SU-DHL-6 (cell line): ENCODE results near the gene FANCG.
A peak's percentile ranks its signal among the peaks of the same experiment; 100 is the strongest.

ENCODE experiments used
- H2AFZ ChIP-seq: fragments of 200-600 bp; sonication (generic); 2 replicates; pipeline ENCODE4 v1.6.1; 2014; ENCODE audit warnings: low read depth, mild to moderate bottlenecking, moderate library complexity, mixed read lengths, antibody characterized with exemption, low read length; ENCODE audit not compliant: severe bottlenecking
- H3F3A ChIP-seq: fragments of 200-600 bp; shearing (Covaris generic); 2 replicates; pipeline ENCODE4 v1.6.0; 2016; ENCODE audit warnings: antibody characterized with exemption, mild to moderate bottlenecking; ENCODE audit not compliant: insufficient read depth
- H3K27ac ChIP-seq: fragments of 200-600 bp; sonication (generic); 2 replicates; pipeline ENCODE4 v1.5.1; 2016; ENCODE audit warnings: low read depth, mild to moderate bottlenecking, low read length, moderate library complexity, mixed read lengths
- H3K27me3 ChIP-seq: fragments of 200-600 bp; sonication (generic), shearing (Covaris generic); 2 replicates; pipeline ENCODE4 v1.6.0; 2014; ENCODE audit warnings: mild to moderate bottlenecking, low read length
- H3K36me3 ChIP-seq: fragments of 200-600 bp; sonication (generic); 2 replicates; pipeline ENCODE4 v1.6.1; 2014; ENCODE audit warnings: mild to moderate bottlenecking, low read length, mixed read lengths
- H3K4me2 ChIP-seq: fragments of 300-600, 200-600 bp; shearing (Covaris generic), sonication (generic); 2 replicates; pipeline ENCODE4 v1.6.0; 2014; ENCODE audit warnings: low read length, low read depth, mild to moderate bottlenecking; ENCODE audit not compliant: poor library complexity, severe bottlenecking
- H3K4me3 ChIP-seq: fragments of 200-600 bp; sonication (generic); 2 replicates; pipeline ENCODE4 v1.5.1; 2014; ENCODE audit warnings: antibody characterized with exemption, low read length, mild to moderate bottlenecking, mixed read lengths; ENCODE audit not compliant: insufficient read depth, poor library complexity, severe bottlenecking
- H3K79me2 ChIP-seq: fragments of 200-600 bp; sonication (generic); 2 replicates; pipeline ENCODE4 v1.6.1; 2014; ENCODE audit warnings: mild to moderate bottlenecking, low read length, moderate library complexity; ENCODE audit not compliant: insufficient read depth
- H3K9ac ChIP-seq: fragments of 200-600 bp; sonication (generic); 2 replicates; pipeline ENCODE4 v1.7.0; 2014; ENCODE audit warnings: mild to moderate bottlenecking, low read length
- H3K9me2 ChIP-seq: fragments of 200-600 bp; sonication (generic); replicated peaks from 2 replicates; pipeline ENCODE4 v1.6.1; 2014; ENCODE audit warnings: low read length; ENCODE audit not compliant: insufficient read depth
- H3K9me3 ChIP-seq: fragments of 200-600 bp; sonication (generic); 2 replicates; pipeline ENCODE4 v1.6.1; 2014; ENCODE audit warnings: low read length, mixed read lengths; ENCODE audit not compliant: insufficient read depth
- H4K20me1 ChIP-seq: fragments of 200-600 bp; sonication (generic); 2 replicates; pipeline ENCODE4 v1.6.1; 2014; ENCODE audit warnings: low read depth, mild to moderate bottlenecking, antibody characterized with exemption, low read length, moderate library complexity, mixed read lengths
- CTCF ChIP-seq: fragments of 200-600 bp; sonication (generic); IDR thresholded peaks from one replicate; pipeline ENCODE4 v1.5.1; 2017; ENCODE audit warnings: antibody characterized with exemption, mild to moderate bottlenecking, low read length, moderate library complexity; ENCODE audit not compliant: insufficient read depth, poor library complexity, severe bottlenecking
- EZH2phosphoT487 ChIP-seq: fragments of 200-600 bp; sonication (generic), shearing (Covaris generic); conservative IDR thresholded peaks from 2 replicates; pipeline ENCODE4 v1.6.1; 2018; ENCODE audit warnings: mild to moderate bottlenecking, antibody characterized with exemption, low read length, moderate library complexity, mixed read lengths

The FANCG gene

GRCh38 chr9:35054871-35055644 lies 24.7 kb downstream of the FANCG start:
- H3K36me3 ChIP-seq, result peaks cover 29% of the 10 kb centered on the region; the same call in 1 of the 2 replicates
- no peak overlapping the region for H3K4me3 ChIP-seq
- no peak overlapping the region for H2AFZ ChIP-seq
- no peak overlapping the region for H3K4me2 ChIP-seq
- no peaks in the 10 kb centered on the region for H3K79me2 ChIP-seq
- H3K9ac ChIP-seq, result no peak overlapping the region
- H4K20me1 ChIP-seq, result no peaks in the 10 kb centered on the region
- no peaks in the 10 kb centered on the region for H3K27me3 ChIP-seq
- H3K27ac ChIP-seq, result no peak overlapping the region
- peaks cover 6% of the 10 kb centered on the region; the same call in 1 of the 2 replicates for H3F3A ChIP-seq
- H3K9me3 ChIP-seq, result no peaks in the 10 kb centered on the region
- H3K9me2 ChIP-seq, result no peaks in the 10 kb centered on the region
- no peak for TF ChIP-seq CTCF
- TF ChIP-seq EZH2phosphoT487, result no peak

DNA sequence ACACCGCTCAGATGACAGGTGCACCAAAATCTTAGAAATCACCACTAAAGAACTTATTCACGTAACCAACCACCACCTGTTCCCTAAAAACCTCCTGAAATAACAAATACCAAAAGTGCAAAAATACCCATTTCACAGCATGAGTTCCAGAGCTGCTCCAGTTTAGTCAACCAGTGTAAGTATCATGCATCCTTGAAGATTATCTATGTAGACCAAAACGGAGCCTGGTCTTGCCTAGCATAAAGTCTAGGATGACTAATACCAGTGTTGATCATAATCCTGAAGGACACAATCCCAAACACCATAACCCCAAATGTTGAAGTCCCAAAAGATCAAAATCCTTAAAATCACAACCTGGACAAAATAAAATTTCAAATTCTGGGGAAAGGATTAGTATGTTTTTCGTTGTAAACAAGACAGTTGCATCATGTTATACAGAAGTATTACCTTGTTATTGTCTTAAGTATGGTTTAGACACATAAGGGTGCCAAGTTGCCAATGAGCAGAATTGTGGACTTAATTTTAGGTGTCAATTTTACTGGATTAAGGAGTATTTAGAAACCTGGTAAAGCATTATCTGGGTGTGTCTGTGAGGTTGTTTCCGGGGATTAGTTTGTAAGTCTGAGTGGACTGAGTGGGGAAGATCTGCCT lies 25.4 kb downstream of the FANCG start:
- Histone ChIP-seq H2AFZ (no peak overlapping the region), H3K9me2 (no peaks in the 10 kb centered on the region), H4K20me1 (no peaks in the 10 kb centered on the region), H3K9me3 (no peaks in the 10 kb centered on the region), H3K36me3 (peaks cover 23% of the 10 kb centered on the region; the same call in 1 of the 2 replicates), H3K9ac (no peak overlapping the region), H3K79me2 (no peaks in the 10 kb centered on the region), H3K4me3 (no peak overlapping the region), H3K4me2 (no peak overlapping the region), H3F3A (peaks cover 6% of the 10 kb centered on the region; the same call in 1 of the 2 replicates), H3K27me3 (no peaks in the 10 kb centered on the region), H3K27ac (no peak overlapping the region)
- no peak for TF ChIP-seq EZH2phosphoT487
- no peak for TF ChIP-seq CTCF

DNA sequence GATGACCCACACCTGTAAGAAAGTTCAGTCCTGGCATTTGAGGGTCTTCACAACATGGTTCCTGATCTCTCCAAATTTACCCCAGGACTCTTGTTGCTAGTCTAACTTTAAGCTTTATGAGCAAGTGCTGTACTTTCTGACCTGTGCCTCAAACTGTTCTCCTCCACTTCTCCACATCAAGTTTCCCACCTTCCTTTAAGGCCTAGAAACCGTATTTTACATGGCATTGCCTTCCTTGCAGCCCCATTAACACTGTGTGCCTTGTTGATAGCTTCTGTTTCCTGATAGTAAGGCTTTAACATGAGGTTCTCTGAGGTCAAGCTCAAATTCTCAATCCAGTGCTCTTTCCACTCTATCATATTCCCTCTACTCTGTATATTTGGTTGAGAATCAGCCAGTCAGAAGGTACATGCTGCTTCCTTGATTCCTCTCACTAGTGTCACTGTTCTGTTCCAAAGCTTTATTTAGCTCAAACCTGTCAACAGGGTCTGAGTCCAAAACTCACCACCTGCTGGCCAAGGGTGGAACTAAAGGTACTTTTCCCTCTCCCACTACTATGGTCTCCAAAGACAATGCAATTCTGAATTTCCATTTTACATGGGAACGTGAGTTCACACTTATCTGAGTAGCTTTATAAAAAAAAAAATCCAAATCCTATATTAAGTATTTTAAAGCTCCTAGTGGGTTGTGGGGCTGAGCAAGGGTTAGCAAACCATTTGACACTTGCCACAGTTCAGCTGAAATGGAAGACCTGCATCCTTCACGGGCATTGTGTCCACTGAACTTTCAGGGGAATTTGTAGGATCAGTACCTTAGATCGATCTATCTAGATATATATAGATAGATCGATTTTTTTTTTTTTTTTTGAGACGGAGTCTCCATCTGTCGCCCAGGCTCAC lies 28.4 kb downstream of the FANCG start:
- Histone ChIP-seq H3K9me3 (no peaks in the 10 kb centered on the region), H3K36me3 (peaks cover 4% of the 10 kb centered on the region; the same call in 1 of the 2 replicates)

More for the DNA sequence above, 28.4 kb downstream of the FANCG start:
- TF ChIP-seq CTCF, result peak; percentile 69
- no peak for TF ChIP-seq EZH2phosphoT487
- H3K9ac ChIP-seq, result no peak overlapping the region
- no peaks in the 10 kb centered on the region for H3K9me2 ChIP-seq
- no peak overlapping the region for H3K4me2 ChIP-seq
- H4K20me1 ChIP-seq, result no peaks in the 10 kb centered on the region
- peaks cover 6% of the 10 kb centered on the region; the same call in 1 of the 2 replicates for H3F3A ChIP-seq
- no peak overlapping the region for H2AFZ ChIP-seq
- H3K79me2 ChIP-seq, result no peaks in the 10 kb centered on the region
- H3K4me3 ChIP-seq, result no peak overlapping the region
- no peaks in the 10 kb centered on the region for H3K27me3 ChIP-seq
- H3K27ac ChIP-seq, result no peak overlapping the region
